ENCODE results near the gene PLEKHM3. TPM values are rescaled to one million over a fixed set of nuclear protein-coding genes. Genes with fewer than 3 reads are reported as not detected.

The PLEKHM3 gene
- total and polyA plus RNA-seq, 2 experiments from 2014 or later = 3.9 to 8.8 TPM

DNA sequence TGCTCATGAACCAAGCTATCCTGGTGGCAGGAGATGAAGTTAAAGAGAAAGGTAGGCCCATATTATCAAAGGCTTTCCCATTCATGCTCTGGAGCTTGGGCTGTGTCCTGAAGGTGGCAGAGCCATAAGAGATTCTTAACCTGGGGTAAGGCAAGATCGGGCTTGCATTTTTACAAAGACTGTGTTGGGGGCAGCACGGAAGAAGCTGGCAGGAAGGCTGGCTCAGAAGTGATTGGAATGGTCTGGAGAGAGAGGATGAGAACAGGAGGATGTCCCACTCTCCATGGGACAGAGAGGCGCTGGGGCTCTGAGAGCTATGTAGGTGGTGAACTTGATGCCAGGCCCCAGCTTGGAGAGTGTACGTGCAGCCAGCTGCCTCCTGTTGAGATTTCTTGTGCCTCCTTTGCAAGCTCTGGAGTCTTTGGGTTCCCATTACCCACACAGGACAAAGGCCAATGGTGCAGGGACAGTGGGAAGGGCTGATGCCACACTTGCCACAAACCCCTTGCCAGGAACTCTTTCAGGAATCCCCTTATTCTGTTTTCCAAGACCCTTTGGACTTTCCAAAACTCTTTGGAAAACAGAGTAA, 215.0 kb downstream of the PLEKHM3 start:
- Histone ChIP-seq H3K27me3 (ENCODE audit: insufficient read depth) (no peaks in the 10 kb centered on the region), H3F3A (replicated peaks; ENCODE audit: low read depth) (peaks cover 22% of the 10 kb centered on the region), H2AFZ (no peak overlapping the region), H4K20me1 (replicated peaks; ENCODE audit: insufficient read depth) (no peaks in the 10 kb centered on the region), H3K4me2 (peak overlapping the region; percentile 56), H3K4me3 (no peak overlapping the region), H3K9me2 (ENCODE audit: insufficient read depth) (no peaks in the 10 kb centered on the region), H3K27ac (ENCODE audit: low read depth) (peak overlapping the region; percentile 78), H3K36me3 (ENCODE audit: insufficient read depth) (no peaks in the 10 kb centered on the region), H3K79me2 (replicated peaks; ENCODE audit: insufficient read depth) (no peaks in the 10 kb centered on the region), H3K4me1 (ENCODE audit: insufficient read depth) (peaks cover 42% of the 10 kb centered on the region)
- no peak for TF ChIP-seq CREB1 (CRISPR knock-in tag; IDR thresholded peaks at IDR 0.05; ENCODE audit: low read depth)
- no peak for TF ChIP-seq ZNF331 (CRISPR knock-in tag; IDR thresholded peaks at IDR 0.05; ENCODE audit: low read depth)
- TF ChIP-seq POLR2AphosphoS5 (IDR thresholded peaks at IDR 0.05; ENCODE audit: low read depth) = no peak
- no peak for TF ChIP-seq EZH2phosphoT487 (IDR thresholded peaks at IDR 0.05; ENCODE audit: unreplicated experiment)
- TF ChIP-seq NANOG (IDR thresholded peaks at IDR 0.05; ENCODE audit: borderline replicate concordance) = no peak
- no peak for TF ChIP-seq EZH2 (IDR thresholded peaks at IDR 0.05; ENCODE audit: low read depth, unreplicated experiment)
- TF ChIP-seq, protein P1, sequence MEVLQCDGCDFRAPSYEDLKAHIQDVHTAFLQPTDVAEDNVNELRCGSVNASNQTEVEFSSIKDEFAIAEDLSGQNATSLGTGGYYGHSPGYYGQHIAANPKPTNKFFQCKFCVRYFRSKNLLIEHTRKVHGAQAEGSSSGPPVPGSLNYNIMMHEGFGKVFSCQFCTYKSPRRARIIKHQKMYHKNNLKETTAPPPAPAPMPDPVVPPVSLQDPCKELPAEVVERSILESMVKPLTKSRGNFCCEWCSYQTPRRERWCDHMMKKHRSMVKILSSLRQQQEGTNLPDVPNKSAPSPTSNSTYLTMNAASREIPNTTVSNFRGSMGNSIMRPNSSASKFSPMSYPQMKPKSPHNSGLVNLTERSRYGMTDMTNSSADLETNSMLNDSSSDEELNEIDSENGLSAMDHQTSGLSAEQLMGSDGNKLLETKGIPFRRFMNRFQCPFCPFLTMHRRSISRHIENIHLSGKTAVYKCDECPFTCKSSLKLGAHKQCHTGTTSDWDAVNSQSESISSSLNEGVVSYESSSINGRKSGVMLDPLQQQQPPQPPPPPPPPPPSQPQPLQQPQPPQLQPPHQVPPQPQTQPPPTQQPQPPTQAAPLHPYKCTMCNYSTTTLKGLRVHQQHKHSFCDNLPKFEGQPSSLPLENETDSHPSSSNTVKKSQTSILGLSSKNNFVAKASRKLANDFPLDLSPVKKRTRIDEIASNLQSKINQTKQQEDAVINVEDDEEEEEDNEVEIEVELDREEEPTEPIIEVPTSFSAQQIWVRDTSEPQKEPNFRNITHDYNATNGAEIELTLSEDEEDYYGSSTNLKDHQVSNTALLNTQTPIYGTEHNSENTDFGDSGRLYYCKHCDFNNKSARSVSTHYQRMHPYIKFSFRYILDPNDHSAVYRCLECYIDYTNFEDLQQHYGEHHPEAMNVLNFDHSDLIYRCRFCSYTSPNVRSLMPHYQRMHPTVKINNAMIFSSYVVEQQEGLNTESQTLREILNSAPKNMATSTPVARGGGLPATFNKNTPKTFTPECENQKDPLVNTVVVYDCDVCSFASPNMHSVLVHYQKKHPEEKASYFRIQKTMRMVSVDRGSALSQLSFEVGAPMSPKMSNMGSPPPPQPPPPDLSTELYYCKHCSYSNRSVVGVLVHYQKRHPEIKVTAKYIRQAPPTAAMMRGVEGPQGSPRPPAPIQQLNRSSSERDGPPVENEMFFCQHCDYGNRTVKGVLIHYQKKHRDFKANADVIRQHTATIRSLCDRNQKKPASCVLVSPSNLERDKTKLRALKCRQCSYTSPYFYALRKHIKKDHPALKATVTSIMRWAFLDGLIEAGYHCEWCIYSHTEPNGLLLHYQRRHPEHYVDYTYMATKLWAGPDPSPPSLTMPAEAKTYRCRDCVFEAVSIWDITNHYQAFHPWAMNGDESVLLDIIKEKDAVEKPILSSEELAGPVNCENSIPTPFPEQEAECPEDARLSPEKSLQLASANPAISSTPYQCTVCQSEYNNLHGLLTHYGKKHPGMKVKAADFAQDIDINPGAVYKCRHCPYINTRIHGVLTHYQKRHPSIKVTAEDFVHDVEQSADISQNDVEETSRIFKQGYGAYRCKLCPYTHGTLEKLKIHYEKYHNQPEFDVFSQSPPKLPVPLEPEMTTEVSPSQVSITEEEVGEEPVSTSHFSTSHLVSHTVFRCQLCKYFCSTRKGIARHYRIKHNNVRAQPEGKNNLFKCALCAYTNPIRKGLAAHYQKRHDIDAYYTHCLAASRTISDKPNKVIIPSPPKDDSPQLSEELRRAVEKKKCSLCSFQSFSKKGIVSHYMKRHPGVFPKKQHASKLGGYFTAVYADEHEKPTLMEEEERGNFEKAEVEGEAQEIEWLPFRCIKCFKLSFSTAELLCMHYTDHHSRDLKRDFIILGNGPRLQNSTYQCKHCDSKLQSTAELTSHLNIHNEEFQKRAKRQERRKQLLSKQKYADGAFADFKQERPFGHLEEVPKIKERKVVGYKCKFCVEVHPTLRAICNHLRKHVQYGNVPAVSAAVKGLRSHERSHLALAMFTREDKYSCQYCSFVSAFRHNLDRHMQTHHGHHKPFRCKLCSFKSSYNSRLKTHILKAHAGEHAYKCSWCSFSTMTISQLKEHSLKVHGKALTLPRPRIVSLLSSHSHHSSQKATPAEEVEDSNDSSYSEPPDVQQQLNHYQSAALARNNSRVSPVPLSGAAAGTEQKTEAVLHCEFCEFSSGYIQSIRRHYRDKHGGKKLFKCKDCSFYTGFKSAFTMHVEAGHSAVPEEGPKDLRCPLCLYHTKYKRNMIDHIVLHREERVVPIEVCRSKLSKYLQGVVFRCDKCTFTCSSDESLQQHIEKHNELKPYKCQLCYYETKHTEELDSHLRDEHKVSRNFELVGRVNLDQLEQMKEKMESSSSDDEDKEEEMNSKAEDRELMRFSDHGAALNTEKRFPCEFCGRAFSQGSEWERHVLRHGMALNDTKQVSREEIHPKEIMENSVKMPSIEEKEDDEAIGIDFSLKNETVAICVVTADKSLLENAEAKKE (CRISPR knock-in tag; IDR thresholded peaks at IDR 0.05) = no peak
- TF ChIP-seq, protein P2, sequence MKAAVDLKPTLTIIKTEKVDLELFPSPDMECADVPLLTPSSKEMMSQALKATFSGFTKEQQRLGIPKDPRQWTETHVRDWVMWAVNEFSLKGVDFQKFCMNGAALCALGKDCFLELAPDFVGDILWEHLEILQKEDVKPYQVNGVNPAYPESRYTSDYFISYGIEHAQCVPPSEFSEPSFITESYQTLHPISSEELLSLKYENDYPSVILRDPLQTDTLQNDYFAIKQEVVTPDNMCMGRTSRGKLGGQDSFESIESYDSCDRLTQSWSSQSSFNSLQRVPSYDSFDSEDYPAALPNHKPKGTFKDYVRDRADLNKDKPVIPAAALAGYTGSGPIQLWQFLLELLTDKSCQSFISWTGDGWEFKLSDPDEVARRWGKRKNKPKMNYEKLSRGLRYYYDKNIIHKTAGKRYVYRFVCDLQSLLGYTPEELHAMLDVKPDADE (IDR thresholded peaks at IDR 0.05) = no peak
- no peak for TF ChIP-seq CTCF (conservative IDR thresholded peaks at IDR 0.05; ENCODE audit: low read depth in 2 of 2)
- no peak for TF ChIP-seq REST (IDR thresholded peaks at IDR 0.05; ENCODE audit: unreplicated experiment)
- no peak for TF ChIP-seq JUNB (IDR thresholded peaks at IDR 0.05; ENCODE audit: unreplicated experiment)
- no peak for TF ChIP-seq STAT1 (IDR thresholded peaks at IDR 0.05; ENCODE audit: unreplicated experiment)
- no peak for TF ChIP-seq ZNF114 (CRISPR knock-in tag; IDR thresholded peaks at IDR 0.05)
- peak overlapping the region; percentile 85 for H3K27ac Mint-ChIP-seq
- ATAC-seq = no peak
- peaks cover 8% of the 10 kb centered on the region for H3K27me3 Mint-ChIP-seq (ENCODE audit: insufficient read depth, low read depth, poor library complexity)
- H3K4me1 Mint-ChIP-seq = peaks cover 58% of the 10 kb centered on the region
- no peaks in the 10 kb centered on the region for H3K36me3 Mint-ChIP-seq (ENCODE audit: low read depth)
- no peaks in the 10 kb centered on the region; the same call in 2 of the 3 replicates for H3K9me3 Mint-ChIP-seq
- H3K4me3 Mint-ChIP-seq = no peak overlapping the region; the same call in 2 of the 3 replicates
- DNase-seq (ENCODE audit: low spot score) = peak; percentile 11

All from GM23338 (cell line).